NCI-H146 (cell line): Measurements from ENCODE around the gene DNAAF1.

Experiments used
- DNase-seq: peaks from one replicate; lab custom pipeline; 2025; lab: John Stamatoyannopoulos, UW

DNAAF1 gene

DNA sequence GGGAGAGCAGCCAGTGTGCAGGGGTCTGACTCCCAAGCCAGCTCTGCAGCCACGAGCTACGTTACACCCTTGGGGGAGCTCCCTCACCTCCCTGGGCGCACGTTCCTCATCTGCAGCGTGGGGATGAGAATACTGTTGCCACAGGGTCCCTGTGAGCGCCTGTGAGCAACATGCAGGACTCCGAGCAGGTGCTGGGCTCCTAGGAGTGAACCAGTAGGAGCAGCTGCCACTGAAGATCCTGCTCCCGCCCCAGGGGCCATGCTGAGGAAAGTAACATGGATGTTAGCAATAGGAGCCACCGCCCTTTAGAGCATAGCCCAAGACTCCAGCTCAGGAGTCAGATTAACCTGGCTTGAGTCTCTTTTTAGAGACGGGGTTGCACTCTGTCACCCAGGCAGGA is 15.9 kb downstream of the DNAAF1 start:
- DNase-seq, result no peak

GRCh38 chr16:84161801-84162200 is 16.7 kb downstream of the DNAAF1 start:
- DNase-seq, result no peak

- no peak for DNase-seq
These were observed 20.6 kb downstream of the DNAAF1 start for GRCh38 chr16:84165746-84166145.

GRCh38 chr16:84166796-84167695 is 21.9 kb downstream of the DNAAF1 start:
- DNase-seq, result no peak

- no peak for DNase-seq
These were observed 24.7 kb downstream of the DNAAF1 start for GRCh38 chr16:84169765-84170310.

GRCh38 chr16:84174396-84174795 is 29.3 kb downstream of the DNAAF1 start:
- no peak for DNase-seq

DNA sequence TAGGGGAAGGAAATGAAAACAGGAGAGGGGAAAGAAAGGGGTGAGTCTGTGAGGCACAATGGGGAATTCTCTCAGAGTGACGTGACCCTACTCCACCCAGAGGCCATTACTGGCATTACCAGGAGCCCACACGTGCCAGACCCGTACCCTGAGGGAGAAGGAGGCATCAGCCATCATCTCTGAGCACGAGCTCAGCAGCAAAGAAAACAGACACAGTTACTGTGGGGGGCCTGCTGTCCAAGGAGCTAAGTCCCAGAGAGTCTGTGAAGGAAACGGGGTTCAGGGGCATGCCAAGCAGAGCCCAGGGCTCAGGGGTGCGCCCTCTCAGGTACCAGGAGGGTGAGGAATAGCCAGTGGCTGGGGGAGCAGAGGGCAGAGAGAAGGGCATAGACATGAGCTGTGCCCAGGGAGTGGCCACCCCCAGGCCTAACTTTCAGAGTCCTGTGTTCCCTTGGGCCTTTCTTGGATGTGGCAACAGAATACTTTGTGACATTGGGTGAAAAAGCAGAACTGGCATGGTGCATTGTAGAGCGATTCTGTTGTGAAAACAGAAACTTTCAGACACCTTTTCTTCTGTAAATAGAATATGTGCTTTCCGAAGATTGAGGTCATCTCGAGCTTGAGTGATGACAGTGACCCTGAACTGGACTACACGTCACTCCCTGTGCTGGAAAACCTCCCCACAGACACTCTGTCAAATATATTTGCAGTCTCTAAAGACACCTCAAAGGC is 30.4 kb downstream of the DNAAF1 start:
- DNase-seq, result peak; percentile 43

GRCh38 chr16:84176192-84177053 is 31.3 kb downstream of the DNAAF1 start:
- DNase-seq, result no peak

GRCh38 chr16:84177741-84178073 is 32.6 kb downstream of the DNAAF1 start:
- no peak for DNase-seq

- DNase-seq, result no peak
These were observed 33.1 kb downstream of the DNAAF1 start for GRCh38 chr16:84178146-84178765.

GRCh38 chr16:84178892-84179611 is 33.9 kb downstream of the DNAAF1 start:
- DNase-seq, result no peak

DNA sequence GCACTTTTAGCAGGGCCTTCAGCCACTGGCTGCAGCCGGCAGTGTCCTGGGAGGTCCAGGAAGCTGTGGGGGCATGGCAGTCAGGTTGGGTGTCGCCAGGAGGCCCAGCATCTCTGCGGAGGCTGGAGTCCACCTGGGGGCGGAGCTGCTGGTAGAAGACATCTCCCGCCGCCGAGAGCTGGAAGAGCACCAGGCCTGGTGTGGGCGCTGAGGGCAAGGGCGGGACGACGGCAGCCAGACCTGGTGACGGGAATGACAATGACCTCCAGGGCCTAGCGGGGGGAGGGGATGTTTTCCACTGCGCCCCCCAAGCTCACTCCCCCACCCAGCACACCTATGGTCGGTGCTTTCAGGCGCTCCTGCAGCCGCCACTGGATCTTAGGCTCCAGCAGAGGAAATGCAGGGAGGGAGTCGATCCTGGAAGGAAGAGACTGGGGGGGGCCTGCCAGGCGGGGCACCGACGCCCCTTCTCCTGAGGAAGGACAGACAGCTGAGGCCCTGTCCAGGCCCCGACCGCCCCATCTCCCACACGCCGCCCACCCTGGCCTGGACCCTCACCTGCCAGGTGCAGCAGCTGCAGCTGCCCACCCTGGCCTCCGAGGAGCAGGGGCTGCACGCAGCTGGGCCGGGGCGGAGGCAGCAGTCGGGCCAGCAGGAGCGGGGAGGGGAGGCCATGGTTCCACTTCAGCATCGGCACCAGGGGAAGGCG is 34.7 kb downstream of the DNAAF1 start:
- no peak for DNase-seq

- DNase-seq, result no peak
These were observed 35.5 kb downstream of the DNAAF1 start for GRCh38 chr16:84180519-84181140.

GRCh38 chr16:84181144-84181915 is 36.2 kb downstream of the DNAAF1 start:
- DNase-seq, result no peak

DNA sequence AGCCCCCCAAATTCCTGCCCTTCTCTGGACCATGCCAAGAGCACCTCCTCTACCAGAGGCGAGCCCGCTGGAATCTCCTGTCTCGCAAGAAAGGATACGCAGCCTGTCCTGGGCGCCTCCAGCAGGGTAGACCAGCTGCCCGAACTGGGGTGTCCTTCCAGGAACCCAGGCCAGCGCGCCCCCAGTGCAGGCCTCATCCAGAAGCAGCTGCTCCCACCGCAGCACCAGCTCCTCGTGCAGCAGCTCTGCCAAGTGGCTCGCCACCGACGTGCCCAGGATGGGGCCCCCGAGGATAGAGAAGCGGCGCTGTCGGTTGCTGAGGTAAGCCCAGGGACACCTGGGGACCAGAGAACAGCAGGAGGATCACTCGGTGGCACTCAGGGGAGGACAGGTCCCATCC is 37.0 kb downstream of the DNAAF1 start:
- no peak for DNase-seq

GRCh38 chr16:84182680-84183571 is 37.8 kb downstream of the DNAAF1 start:
- DNase-seq, result no peak

DNA sequence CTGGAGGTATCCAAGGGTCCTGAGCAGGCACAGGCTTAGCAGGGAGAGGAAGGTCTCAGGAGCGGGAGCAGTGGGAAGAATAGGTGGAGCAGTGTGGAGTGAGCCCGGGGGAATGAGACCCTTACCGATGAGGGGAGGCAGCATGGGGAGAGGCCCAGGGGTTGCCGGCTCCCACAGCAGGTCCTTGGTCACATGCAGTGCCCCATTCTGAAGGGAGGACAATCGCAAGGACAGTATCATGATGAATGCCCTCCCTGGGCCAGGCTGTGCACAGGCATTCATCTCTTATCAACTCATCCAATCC is 38.4 kb downstream of the DNAAF1 start:
- DNase-seq, result no peak

DNA sequence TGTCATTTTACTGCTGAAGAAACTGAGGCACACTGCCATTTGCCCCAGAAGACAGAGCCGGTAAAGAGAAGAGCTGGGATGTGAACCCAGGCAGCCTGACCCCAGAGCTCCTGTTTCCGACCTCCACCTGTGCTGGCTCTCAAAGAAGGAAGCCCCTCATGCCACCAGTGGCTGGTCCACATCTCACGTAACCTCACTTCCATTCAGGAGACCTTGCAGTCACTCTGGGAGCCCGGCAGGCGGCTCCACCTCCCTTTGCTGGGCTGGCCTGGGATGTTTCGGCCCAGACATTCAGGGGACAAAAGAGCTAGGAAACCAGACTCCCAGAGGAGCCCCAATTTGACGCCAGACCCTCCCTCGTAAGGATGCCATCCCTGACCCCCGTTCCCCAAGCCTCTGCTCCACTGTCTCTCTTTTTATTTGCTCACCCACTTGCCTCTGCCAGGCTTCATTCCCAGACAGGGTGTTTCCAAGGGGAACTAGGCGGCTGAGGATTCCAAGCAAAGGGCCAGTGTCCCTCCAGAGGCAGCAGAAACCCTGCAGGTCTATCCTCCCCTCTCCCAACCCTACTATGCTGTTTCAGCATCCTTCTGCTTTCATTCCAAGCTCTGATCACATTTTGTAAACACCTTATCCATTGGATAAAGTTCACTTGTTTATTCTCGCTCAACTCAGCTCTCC is 38.9 kb downstream of the DNAAF1 start:
- no peak for DNase-seq
